ENCODE data around the gene TTC27.
"Not testable (repeated sequence)": the region's sequence is repeated elsewhere in the genome, so short reads cannot be mapped to it uniquely, and the experiment has no call there.

TTC27 gene

DNA sequence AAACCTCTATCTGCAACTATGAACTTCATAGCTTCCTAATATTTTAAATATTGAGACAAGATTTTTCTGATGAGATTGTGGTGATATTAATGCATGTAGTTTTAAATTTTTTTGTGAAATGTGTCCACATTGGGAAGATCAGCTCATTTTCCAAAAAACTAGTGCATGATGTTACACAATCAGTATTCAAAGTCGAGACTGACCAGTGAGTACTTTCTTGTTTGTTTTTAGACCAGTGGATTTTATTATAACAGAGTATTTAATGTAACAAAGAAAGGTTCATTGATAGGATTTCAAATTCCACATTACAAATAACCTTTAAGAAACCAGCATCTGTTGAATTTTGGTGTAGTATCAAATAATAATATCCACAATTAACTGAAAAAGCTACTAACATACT lies 99.3 kb downstream of the TTC27 start:
- Histone ChIP-seq H3K27ac (no peak overlapping the region), H3K4me3 (no peak overlapping the region), H3K36me3 (ENCODE audit: insufficient read depth, low read length) (peaks cover 8% of the 10 kb centered on the region), H3K9ac (ENCODE audit: insufficient read length) (no peak overlapping the region), H3K9me3 (ENCODE audit: low read depth, low read length) (no peaks in the 10 kb centered on the region)
- TF ChIP-seq EZH2 (IDR thresholded peaks at IDR 0.05) (no peak), FOXP2 (optimal IDR thresholded peaks at IDR 0.05; ENCODE audit: control extremely low read depth, extremely low read length, insufficient read depth) (no peak), POLR2AphosphoS5 (IDR thresholded peaks at IDR 0.05; ENCODE audit: borderline replicate concordance, low read depth, low read length) (no peak)
- DNase-seq (ENCODE audit: low read depth, low spot score), result no peak

DNA sequence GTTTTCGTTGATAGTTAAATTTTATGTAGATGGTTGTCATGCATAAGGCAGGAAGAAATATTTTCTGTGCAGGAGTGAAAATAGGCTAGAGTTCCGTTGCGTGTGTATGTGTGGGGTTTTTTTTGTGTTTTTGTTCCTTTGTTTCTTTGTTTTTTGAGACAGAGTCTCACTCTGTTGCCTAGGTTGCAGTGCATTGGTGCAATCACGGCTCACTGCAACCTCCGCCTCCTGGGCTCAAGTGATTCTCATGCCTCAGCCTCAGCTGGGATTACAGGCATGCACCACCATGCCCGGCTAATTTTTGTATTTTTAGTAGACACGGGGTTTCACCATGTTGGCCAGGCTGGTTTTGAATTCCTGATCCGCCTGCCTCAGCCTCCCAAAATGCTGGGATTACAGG lies 103.1 kb downstream of the TTC27 start:
- H3K36me3 ChIP-seq (ENCODE audit: insufficient read depth, low read length); H3K27ac ChIP-seq; DNase-seq (ENCODE audit: low read depth, low spot score); H3K9me3 ChIP-seq (ENCODE audit: low read depth, low read length); H3K9ac ChIP-seq (ENCODE audit: insufficient read length); H3K4me3 ChIP-seq: not testable (repeated sequence)

DNA sequence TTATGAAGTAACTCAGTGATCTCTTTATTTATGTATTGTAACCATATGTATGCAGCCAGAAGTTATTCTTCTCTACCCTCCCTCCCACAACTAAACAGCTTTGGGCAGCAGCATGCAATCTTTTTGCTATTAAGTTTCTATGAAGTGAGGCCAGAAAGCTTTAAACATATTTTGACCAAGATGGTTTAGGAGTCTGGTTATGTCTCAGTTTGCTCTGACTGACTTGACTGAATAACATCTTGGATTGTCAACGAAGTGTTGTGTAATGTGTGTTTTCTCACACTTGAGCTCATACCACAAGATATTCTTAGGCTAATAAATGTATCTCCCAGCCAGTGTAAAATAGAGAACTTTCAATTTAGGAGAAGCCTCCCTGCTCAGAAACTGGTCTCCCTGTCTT lies 104.3 kb downstream of the TTC27 start:
- TF ChIP-seq FOXP2 (optimal IDR thresholded peaks at IDR 0.05; ENCODE audit: control extremely low read depth, extremely low read length, insufficient read depth), result no peak
- no peak for TF ChIP-seq EZH2 (IDR thresholded peaks at IDR 0.05)
- TF ChIP-seq POLR2AphosphoS5 (IDR thresholded peaks at IDR 0.05; ENCODE audit: borderline replicate concordance, low read depth, low read length), result no peak
- DNase-seq (ENCODE audit: low read depth, low spot score), result no peak
- peaks cover 5% of the 10 kb centered on the region; the same call in 1 of the 2 replicates for H3K36me3 ChIP-seq (ENCODE audit: insufficient read depth, low read length)
- no peak overlapping the region for H3K9ac ChIP-seq (ENCODE audit: insufficient read length)
- no peak overlapping the region for H3K27ac ChIP-seq
- no peak overlapping the region for H3K4me3 ChIP-seq
- no peaks in the 10 kb centered on the region for H3K9me3 ChIP-seq (ENCODE audit: low read depth, low read length)

DNA sequence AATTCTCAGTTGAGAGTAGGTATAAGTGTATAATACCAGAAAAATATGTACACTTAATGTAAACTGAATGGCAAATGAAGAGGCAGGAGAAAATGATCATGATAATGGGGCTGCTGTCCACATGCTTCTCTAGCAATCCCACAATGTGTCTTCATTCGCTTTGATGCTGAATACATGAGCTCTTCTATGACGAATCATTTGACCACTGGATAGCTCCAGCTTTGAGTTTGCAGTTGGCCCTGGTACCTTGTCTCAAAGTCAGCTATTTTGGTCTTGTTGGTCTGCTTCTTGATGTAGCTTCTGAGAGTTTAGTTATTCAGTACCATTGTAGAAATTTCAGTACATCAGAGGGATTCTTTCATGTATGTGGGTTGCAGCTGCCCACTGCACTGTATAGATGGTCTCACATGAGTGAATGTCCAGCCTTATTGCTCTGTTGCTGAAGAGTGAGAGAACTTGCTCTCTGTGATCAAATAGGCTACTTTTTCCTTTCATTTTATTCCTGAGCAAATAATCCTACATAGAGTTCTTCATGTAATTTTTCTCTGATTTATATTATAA lies 105.1 kb downstream of the TTC27 start:
- no peaks in the 10 kb centered on the region for H3K9me3 ChIP-seq (ENCODE audit: low read depth, low read length)
- DNase-seq (ENCODE audit: low read depth, low spot score), result no peak
- H3K27ac ChIP-seq, result no peak overlapping the region
- no peak for TF ChIP-seq POLR2AphosphoS5 (IDR thresholded peaks at IDR 0.05; ENCODE audit: borderline replicate concordance, low read depth, low read length)
- TF ChIP-seq EZH2 (IDR thresholded peaks at IDR 0.05), result no peak
- no peak for TF ChIP-seq FOXP2 (optimal IDR thresholded peaks at IDR 0.05; ENCODE audit: control extremely low read depth, extremely low read length, insufficient read depth)
- no peak overlapping the region for H3K9ac ChIP-seq (ENCODE audit: insufficient read length)
- peaks cover 9% of the 10 kb centered on the region; the same call in 1 of the 2 replicates for H3K36me3 ChIP-seq (ENCODE audit: insufficient read depth, low read length)
- no peak overlapping the region for H3K4me3 ChIP-seq

DNA sequence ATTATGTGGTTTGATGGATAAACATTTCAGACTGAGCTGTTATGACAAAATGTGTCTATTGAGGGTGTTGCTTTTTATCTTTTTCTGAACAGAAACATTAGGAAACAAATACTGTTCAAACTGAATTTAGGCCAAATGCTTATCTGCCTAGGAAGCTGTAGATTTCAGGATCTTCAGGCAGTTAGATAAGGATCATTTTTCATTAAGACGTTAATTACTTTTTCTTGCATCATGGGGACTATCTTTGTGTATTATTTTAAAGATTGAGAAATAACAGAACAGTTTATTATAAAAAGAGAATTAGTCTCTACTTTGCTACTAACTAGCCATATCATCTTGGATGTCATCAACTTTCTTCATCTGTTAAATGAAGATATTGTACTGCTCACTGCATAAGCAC lies 107.5 kb downstream of the TTC27 start:
- peak overlapping the region; percentile 22 for H3K4me3 ChIP-seq
- peak overlapping the region; percentile 17 for H3K9ac ChIP-seq (ENCODE audit: insufficient read length)
- peaks cover 9% of the 10 kb centered on the region; the same call in 1 of the 2 replicates for H3K36me3 ChIP-seq (ENCODE audit: insufficient read depth, low read length)
- no peak for DNase-seq (ENCODE audit: low read depth, low spot score)
- TF ChIP-seq POLR2AphosphoS5 (IDR thresholded peaks at IDR 0.05; ENCODE audit: borderline replicate concordance, low read depth, low read length) (no peak), EZH2 (IDR thresholded peaks at IDR 0.05) (no peak), FOXP2 (optimal IDR thresholded peaks at IDR 0.05; ENCODE audit: control extremely low read depth, extremely low read length, insufficient read depth) (no peak)
- peak overlapping the region; percentile 79 for H3K27ac ChIP-seq
- no peaks in the 10 kb centered on the region for H3K9me3 ChIP-seq (ENCODE audit: low read depth, low read length)

- no peak for DNase-seq (ENCODE audit: low read depth, low spot score)
- H3K36me3 ChIP-seq (ENCODE audit: insufficient read depth, low read length), result peaks cover 9% of the 10 kb centered on the region
- TF ChIP-seq FOXP2 (optimal IDR thresholded peaks at IDR 0.05; ENCODE audit: control extremely low read depth, extremely low read length, insufficient read depth) (no peak), POLR2AphosphoS5 (IDR thresholded peaks at IDR 0.05; ENCODE audit: borderline replicate concordance, low read depth, low read length) (no peak), EZH2 (IDR thresholded peaks at IDR 0.05) (no peak)
- no peaks in the 10 kb centered on the region for H3K9me3 ChIP-seq (ENCODE audit: low read depth, low read length)
- peak overlapping the region; percentile 58 for H3K27ac ChIP-seq
- no peak overlapping the region for H3K4me3 ChIP-seq
- no peak overlapping the region for H3K9ac ChIP-seq (ENCODE audit: insufficient read length)
These were observed 111.1 kb downstream of the TTC27 start for GRCh38 chr2:32738939-32739338.

DNA sequence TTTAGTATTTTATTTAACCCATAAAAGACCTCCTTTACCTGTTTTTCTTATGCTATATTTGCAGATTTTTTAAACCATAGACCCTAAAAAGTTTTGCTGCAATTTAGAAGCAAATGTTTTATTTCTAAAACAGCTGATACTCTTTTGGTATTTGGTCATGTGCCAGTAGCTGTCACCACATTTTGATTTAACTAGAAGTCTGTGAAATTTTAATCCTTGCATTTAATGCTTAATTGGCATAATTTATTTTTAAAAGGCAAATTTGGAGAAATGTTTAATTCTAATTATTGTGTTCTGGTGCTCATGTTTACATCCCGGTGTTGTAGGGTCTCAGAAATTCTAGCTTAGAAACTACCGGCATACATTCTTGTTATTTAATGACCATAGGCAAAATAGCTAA lies 111.8 kb downstream of the TTC27 start:
- H3K36me3 ChIP-seq (ENCODE audit: insufficient read depth, low read length), result peaks cover 13% of the 10 kb centered on the region
- H3K9me3 ChIP-seq (ENCODE audit: low read depth, low read length), result no peaks in the 10 kb centered on the region
- H3K4me3 ChIP-seq, result 0 out of 2 replicates have a peak overlapping the region, but pooled peaks have one; percentile 6
- TF ChIP-seq EZH2 (IDR thresholded peaks at IDR 0.05) (no peak), FOXP2 (optimal IDR thresholded peaks at IDR 0.05; ENCODE audit: control extremely low read depth, extremely low read length, insufficient read depth) (no peak), POLR2AphosphoS5 (IDR thresholded peaks at IDR 0.05; ENCODE audit: borderline replicate concordance, low read depth, low read length) (no peak)
- peak overlapping the region; percentile 25 for H3K9ac ChIP-seq (ENCODE audit: insufficient read length)
- DNase-seq (ENCODE audit: low read depth, low spot score), result no peak
- peak overlapping the region; percentile 37 for H3K27ac ChIP-seq

- Histone ChIP-seq H3K9me3 (ENCODE audit: low read depth, low read length) (no peaks in the 10 kb centered on the region), H3K27ac (no peak overlapping the region), H3K9ac (ENCODE audit: insufficient read length) (no peak overlapping the region), H3K4me3 (no peak overlapping the region), H3K36me3 (ENCODE audit: insufficient read depth, low read length) (peaks cover 13% of the 10 kb centered on the region)
- TF ChIP-seq EZH2 (IDR thresholded peaks at IDR 0.05), result no peak
- TF ChIP-seq POLR2AphosphoS5 (IDR thresholded peaks at IDR 0.05; ENCODE audit: borderline replicate concordance, low read depth, low read length), result no peak
- TF ChIP-seq FOXP2 (optimal IDR thresholded peaks at IDR 0.05; ENCODE audit: control extremely low read depth, extremely low read length, insufficient read depth), result no peak
- no peak for DNase-seq (ENCODE audit: low read depth, low spot score)
These were observed 113.7 kb downstream of the TTC27 start for GRCh38 chr2:32741575-32741974.

DNA sequence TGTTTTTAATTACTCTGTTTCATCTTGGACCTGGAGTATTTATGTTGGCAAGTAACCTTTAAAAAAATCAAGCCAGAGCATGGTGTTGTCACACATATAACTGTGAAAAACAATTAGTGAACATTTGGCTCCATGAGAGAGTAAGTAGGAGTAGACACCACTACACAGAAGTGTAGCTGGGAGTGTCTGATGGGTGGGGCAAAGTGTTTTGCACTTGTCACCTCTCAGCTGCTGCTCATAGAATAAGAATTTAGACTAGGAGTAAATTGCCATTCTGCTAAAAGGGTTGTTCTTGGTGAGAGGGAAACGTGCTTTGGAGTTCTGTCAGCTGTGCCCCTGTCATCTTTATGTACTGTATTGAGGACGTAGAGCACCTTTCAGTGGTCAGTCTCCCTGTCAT lies 114.5 kb downstream of the TTC27 start:
- no peak overlapping the region for H3K27ac ChIP-seq
- no peak for DNase-seq (ENCODE audit: low read depth, low spot score)
- peaks cover 5% of the 10 kb centered on the region for H3K36me3 ChIP-seq (ENCODE audit: insufficient read depth, low read length)
- H3K9me3 ChIP-seq (ENCODE audit: low read depth, low read length), result no peaks in the 10 kb centered on the region
- no peak overlapping the region for H3K9ac ChIP-seq (ENCODE audit: insufficient read length)
- no peak overlapping the region for H3K4me3 ChIP-seq
- TF ChIP-seq FOXP2 (optimal IDR thresholded peaks at IDR 0.05; ENCODE audit: control extremely low read depth, extremely low read length, insufficient read depth), result no peak
- no peak for TF ChIP-seq POLR2AphosphoS5 (IDR thresholded peaks at IDR 0.05; ENCODE audit: borderline replicate concordance, low read depth, low read length)
- no peak for TF ChIP-seq EZH2 (IDR thresholded peaks at IDR 0.05)
